NCI-H1436 (cell line): ENCODE results near the gene CITED2.

Experiments used
- DNase-seq: peaks from one replicate; lab custom pipeline; 2025; lab: John Stamatoyannopoulos, UW

CITED2 gene

GRCh38 chr6:139381216-139381865 is 6.9 kb upstream of the CITED2 start:
- no peak for DNase-seq

DNA sequence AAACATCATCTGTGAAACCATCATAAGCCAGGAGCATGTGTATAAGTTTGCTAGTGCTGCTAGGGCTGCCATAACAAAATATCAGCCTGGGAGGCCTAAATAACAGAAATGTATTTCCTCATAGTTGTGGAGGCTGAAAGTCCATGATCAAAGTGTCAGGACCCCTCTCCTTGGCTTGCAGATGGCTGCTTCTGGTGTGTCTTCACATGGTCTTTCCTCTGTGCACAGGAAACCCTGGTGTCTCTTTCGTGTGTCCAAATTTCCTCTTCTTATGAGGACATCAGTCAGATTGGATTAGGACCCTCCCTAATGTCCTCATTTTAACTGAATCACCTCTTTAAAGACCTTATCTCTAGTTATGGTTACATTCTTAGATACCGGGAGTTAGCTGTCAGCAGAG is 6.2 kb upstream of the CITED2 start:
- DNase-seq = no peak

DNA sequence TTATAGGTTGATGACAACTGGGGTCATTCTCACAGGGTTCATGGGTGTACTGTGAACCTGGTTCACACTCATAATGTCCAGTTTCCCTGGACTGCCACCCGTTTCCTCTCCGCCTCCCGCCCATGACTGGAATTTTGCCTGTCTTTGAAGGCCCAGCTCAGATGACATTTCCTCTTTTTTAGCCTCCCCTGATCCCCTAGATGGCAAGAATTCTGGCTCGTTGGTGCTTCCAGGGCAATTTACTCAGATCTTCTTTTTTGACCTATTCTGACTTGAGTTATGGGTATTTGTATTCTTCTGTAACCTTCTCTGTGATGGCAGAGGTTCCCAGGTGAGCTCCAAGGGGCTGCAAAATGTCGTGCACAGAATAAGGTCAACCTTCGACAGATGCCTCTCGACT is 5.7 kb upstream of the CITED2 start:
- DNase-seq = no peak

DNA sequence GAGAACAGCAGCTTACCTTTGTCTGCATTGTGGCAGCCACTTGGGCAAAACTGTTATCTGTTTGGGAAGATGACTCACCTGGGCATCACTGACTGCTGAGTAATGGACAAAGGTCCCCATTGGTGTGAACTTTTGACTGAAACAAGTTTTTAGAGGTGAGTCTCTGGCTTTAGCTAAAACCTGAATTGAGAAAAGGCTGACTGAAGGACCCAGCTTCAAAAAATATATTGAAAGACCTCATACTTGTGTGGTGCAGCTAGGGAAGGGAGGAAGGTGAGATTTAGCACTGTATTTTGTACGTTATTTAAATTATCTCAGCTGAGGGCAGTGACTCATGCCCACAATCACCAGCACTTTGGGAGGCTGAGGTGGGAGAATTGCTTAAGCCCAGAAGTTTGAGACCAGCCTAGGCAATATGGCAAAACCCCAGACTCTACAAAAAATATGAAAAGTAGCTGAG is 4.5 kb upstream of the CITED2 start:
- no peak for DNase-seq

DNA sequence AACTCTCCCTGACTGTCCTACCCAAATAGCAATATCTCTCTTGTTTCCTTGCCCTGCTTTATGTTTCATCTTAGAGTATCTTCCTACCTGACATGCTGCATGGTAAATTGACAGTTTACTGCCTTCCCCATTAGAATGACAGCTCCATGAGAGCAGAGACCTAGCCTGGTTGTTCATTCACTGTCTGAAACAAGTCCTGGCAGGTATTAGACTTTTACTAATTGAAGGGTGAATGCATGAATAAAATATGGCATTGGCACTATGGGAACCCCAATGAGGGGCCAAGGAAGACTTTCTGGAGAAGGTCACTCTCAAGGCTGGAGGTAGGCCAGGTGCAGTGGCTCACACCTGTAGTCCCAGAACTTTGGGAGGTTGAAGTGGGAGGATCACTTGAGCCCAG is 3.8 kb upstream of the CITED2 start:
- DNase-seq = no peak

DNA sequence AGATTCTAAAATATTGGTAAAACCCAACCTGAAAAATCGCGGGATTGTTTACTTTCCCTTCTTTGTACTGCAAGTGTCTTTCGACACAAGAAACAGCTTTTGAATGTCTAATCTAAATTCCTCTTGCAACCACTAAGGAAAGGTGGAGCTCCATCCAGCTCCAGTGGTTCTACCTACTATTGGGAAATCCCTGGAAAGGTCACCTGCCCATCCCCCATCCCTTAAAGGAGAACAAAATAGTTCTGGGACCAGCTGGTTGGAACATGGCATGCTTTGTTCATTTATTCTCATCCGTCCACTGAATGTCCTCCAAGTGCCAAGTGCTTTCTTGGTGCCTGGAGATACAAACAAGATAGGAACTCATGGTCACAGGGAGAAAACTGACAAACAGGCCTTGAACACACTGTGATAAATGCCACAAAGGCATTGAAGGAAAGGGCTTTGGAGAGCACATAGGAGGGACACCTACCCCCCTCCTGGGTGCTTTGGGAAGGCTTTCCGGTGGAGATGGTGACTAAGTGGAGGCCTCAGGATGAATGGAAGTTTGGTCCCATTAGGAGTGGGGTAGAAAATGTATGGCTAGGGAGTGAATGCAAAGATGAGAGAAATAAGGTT is 2.3 kb upstream of the CITED2 start:
- DNase-seq = no peak

DNA sequence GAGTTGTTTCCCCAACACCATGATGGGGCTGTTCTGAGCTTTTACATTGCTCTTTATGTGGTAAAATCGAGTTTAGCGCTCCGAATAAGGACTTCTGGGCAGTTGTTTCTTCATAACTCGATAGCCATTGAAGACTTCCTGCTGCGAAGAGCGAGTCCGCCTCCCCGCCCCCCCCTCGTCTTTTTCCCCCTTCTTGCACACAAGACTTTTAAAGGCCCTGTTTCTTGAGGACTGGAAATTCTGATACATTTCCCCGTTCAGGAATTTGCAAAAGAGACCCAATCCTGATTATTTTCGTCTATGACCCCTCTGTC is 1.5 kb upstream of the CITED2 start:
- no peak for DNase-seq

DNA sequence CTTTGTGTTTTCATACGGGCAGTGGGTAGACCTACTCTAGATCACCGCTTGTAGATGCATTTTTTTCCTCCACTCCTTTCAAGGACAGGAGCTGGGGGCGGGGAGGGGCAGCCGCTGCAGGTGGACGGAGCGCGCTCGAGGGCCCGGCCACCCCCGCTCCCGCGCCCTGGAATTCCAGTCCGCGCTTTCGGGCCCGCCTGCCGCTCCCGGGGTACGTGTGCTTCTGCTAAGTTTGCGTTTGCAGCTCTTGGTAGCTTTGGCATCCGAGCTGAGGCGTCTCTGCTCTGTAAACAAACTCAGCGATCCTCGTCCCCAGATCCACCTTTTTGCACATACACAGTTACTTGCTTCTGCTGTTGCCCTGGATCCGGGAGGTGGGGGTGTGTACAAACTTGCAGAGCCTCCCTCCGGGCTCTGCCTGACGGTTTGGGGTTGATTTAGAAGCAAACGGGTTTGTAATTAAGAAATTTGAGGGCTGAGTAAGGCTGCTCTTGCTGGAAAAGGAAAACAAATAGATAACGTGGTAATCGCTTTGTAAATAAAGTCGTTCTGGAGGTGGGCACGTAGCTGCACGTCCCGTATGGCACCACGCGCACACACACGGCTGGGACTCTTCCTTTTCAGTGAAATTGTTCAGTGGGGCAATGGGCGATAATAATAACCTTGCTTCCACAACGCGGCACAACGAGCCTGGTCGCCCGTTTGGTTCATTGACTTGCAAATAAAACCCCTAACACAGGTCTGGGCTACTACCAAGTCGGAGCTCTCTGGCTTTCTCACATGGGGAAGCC is 973 bp upstream of the CITED2 start:
- DNase-seq = peak; percentile 79

DNA sequence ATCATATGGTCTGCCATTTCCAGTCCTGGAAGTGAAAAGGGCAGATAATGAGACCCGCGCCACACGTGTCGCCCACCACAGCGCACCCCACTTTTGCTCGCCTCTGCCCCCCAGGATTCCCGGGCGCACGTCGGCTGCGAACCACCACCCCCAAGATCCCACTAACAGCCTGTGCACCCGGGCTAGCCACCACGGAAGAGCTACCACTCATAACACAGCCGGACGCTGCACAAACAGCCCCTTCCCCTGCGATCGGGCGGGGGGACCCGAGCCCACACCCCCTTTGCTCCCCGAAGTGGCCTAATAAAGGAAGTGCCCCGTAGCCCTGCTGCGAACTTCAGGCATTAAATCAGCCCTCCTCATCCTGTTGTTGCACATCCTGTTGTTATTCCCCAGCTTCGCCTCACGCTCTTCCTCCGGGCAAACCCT is 506 bp downstream of the CITED2 start:
- DNase-seq = no peak

GRCh38 chr6:139373154-139373927 is 1.1 kb downstream of the CITED2 start:
- DNase-seq = peak; percentile 28

DNA sequence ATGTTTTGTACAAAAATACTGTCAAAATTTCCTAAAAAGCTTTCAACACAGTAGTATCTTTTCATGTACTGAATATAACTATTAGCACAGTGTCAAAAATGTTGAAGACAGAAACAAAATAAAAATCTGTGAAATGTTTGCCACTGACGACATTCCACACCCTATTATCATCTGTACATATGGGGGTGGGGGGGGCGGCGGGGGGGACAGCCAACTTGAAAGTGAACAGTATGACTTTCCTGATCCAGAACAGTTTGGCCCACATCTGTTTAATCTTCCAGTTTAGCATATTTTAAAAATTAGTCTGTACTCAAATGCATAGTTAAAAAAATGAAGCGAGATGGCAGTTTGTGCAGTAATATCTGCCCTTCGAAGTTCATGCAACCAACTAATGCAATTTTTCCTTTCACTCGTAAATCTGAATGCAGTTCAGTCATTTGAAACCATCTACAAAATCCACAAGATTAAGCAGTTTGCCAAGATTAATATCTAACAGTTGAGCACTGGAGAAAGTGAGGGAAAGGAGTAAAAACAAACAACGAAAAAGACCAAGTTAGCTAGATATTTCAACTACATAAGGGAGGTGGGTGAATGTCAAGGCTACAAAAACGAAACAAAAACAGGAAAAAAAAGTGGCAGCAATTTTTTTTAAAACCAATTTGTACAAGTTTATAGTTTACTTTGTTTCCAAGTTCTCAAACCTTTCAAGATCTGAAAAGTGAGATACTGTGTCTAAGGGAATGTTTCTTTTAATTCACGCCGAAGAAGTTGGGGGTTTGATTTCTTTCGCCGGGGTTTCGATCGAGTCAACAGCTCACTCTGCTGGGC is 1.9 kb downstream of the CITED2 start:
- DNase-seq = no peak

DNA sequence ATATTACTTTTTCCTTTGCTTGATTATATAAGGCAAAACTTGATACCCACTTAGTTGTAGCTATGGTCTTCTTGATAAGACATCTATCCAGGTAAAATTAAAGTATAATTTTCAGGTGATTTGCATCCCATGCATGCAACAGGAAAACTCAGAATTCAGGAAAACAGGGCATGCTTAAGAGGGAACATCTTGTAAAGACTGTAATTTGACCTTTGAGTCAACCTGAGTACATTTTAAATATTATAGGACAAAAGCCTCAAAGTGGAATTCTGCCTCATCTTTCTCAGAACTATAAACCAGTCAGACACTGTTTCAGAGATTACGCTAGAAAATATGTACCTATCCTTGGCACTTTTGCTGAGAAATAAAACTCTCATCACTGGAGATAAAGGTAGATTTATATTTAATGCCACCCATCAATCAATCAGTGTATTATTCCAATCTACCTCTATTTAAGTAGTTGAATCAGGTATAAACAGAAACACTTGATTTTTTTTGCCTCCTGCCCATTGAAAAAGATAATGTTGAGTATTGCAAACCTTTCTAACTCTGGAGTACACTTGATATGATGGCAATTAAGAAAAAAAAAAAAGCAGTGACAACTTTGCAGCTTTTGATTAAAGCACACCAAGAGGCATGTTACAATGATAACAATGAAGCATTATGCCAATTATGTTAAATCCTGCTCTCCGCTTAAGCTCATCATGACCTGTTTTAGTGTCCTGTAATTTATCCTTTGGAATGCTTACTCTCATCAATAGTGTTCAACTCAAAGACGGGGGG is 2.8 kb downstream of the CITED2 start:
- DNase-seq = no peak

DNA sequence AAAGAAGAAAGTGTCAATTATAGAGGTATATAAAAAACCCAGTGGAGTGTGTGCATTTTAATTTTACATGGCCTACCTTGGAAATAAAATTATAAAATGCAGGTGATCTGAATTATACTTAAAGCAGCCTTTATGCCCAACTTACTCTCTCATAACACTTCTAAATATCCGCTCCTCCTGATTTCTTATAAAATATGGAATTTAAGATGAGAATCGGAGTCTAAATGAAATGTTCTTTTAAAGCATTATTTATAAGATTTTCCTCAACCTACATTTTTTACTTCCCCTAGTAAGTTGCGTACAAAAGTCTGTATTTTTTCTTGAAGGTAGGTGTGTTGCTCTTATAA is 3.5 kb downstream of the CITED2 start:
- no peak for DNase-seq

DNA sequence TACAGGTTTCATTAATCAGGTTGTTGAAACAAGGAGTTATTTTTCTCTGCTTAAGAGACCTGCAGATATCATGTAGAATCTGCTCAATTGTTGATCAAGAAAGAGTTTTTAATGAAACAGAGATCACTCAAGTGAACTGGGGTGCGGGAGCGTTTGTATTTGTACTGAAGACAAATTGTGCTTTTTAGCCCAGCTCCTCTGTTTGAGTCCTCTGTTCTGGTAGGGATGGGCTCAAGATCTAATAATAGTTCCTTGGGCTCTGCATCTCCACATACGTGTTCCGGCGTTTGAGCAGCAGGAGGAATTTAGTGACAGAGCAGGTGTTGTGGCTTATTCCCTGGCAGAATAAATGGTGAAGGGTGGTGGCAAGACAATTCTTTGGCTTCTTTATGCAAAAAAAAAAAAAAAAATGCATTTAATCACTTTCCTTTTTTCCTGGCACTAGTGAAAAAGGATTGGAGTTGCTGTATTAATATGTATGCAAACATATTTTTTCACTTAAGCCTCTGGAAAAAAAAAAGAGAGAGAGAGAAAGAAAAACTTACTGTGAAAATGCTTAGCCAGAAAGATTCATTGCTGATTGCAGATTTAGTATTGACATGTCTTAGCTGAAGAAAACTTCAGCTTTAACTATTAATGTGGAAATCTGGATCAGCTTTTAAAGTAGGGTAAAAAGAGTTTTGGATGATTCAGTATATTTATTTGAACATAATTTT is 4.0 kb downstream of the CITED2 start:
- DNase-seq = no peak

- peak; percentile 51 for DNase-seq
These were observed 4.7 kb downstream of the CITED2 start for GRCh38 chr6:139369568-139370282.

GRCh38 chr6:139369068-139369467 is 5.4 kb downstream of the CITED2 start:
- no peak for DNase-seq

DNA sequence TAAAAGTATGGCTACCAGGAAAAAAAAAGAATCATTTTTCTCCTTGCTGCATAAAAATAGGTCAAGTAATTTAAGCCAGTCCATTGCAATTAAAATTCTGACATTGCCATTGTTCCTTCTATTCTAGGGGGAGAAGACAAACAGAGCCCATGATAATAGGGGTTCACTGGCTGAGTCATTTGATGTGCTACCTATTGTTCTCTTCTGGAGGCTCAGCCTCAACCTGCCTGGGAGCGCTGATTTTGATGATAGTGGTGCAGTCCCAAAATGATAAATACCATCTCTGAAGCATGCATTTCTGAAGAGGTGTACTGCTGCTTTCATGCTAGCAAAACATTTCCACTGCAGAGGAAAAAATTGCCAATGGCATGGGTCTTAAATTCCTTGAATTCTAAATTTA is 5.8 kb downstream of the CITED2 start:
- no peak for DNase-seq

DNA sequence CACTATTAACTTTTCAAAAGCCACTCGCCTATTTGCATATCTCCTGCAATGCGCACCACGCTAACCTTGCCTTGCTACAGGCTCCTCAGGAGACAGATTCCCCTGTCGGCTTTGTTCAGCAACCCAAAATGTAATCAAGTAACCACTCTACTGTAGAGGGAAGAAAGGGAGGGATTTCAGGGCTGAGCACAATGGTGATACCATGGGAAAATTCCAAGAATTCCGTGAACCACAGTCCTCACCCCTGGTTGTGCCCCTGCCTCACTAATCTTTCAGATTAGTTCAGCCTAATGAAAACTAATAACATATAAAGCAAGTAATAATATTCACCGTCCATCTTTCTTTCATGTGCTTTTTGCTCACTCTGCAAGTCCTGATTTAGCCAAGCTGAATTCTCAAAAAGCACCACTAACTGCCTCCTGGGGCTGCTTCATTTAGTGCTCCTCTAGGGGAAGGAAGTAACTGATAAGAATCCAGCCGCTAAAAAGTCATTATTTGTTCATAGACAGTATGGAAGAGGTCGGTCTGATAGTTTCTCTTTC is 6.6 kb downstream of the CITED2 start:
- DNase-seq = no peak

GRCh38 chr6:139364982-139365379 is 9.5 kb downstream of the CITED2 start:
- DNase-seq = no peak
